Large intestine (tissue), 3 donors: ENCODE measurements around the gene ARTN. TPM values are rescaled to one million over a fixed set of nuclear protein-coding genes. Genes with fewer than 3 reads are reported as not detected.

Experiments
- DNase-seq, 2 donors: peaks; one replicate each; pipeline versions ENCODE4 v3.0.0 to v3.0.0-alpha.2; 2013
- H3K27ac ChIP-seq: one replicate; pipeline ENCODE4 v1.5.1; 2013; ENCODE audit warnings: low read length
- H3K27me3 ChIP-seq: 2 replicates; pipeline ENCODE4 v1.6.1; 2013; ENCODE audit warnings: low read length; ENCODE audit not compliant: control insufficient read depth, insufficient read depth
- H3K36me3 ChIP-seq: 2 replicates; pipeline ENCODE4 v1.6.1; 2013; ENCODE audit warnings: low read length; ENCODE audit not compliant: control insufficient read depth, insufficient read depth
- H3K4me1 ChIP-seq: one replicate; pipeline ENCODE4 v1.6.1; 2013; ENCODE audit warnings: low read length; ENCODE audit not compliant: control insufficient read depth, insufficient read depth
- H3K4me3 ChIP-seq: one replicate; pipeline ENCODE4 v1.5.1; 2013; ENCODE audit warnings: low read length
- H3K9me3 ChIP-seq: one replicate; pipeline ENCODE4 v1.6.1; 2013; ENCODE audit warnings: mild to moderate bottlenecking, low read depth, low read length, moderate library complexity; ENCODE audit not compliant: control insufficient read depth
- WGBS: methylation state at CpG from one replicate; pipeline ENCODE4 v1.1.5; 2013; ENCODE audit warnings: low lambda C conversion rate; ENCODE audit not compliant: insufficient coverage; 5-methylcytosine and 5-hydroxymethylcytosine counted together
- polyA plus RNA-seq: library from polyadenylated mRNA; unstranded; fragments of 120-200 nt; gene quantifications from one replicate; pipeline ENCODE4 v1.2.1, GENCODE V29; 2013

ARTN gene
- polyA plus RNA-seq, 1 donor: 1.4 TPM

GRCh38 chr1:43947874-43948437 lies 14.4 kb downstream of the ARTN start:
- Histone ChIP-seq H3K4me3 (peak overlapping the region; percentile 80), H3K27ac (no peak overlapping the region), H3K36me3 (peaks cover 14% of the 10 kb centered on the region), H3K9me3 (no peaks in the 10 kb centered on the region), H3K27me3 (no peaks in the 10 kb centered on the region), H3K4me1 (peaks cover 17% of the 10 kb centered on the region)
- peak in 1 of 2 donors; percentile 37 for DNase-seq
- no CpG with 5 or more reads among the region's 3 CpGs for WGBS

GRCh38 chr1:43949678-43950077 lies 16.1 kb downstream of the ARTN start:
- DNase-seq: no peak
- no peak overlapping the region for H3K4me3 ChIP-seq
- H3K36me3 ChIP-seq: peaks cover 14% of the 10 kb centered on the region
- H3K27ac ChIP-seq: no peak overlapping the region
- no peaks in the 10 kb centered on the region for H3K9me3 ChIP-seq
- H3K4me1 ChIP-seq: peaks cover 17% of the 10 kb centered on the region
- H3K27me3 ChIP-seq: no peaks in the 10 kb centered on the region
- WGBS: no CpG with 5 or more reads among the region's 13 CpGs

- Histone ChIP-seq H3K27me3 (no peaks in the 10 kb centered on the region), H3K4me1 (peaks cover 15% of the 10 kb centered on the region), H3K36me3 (peaks cover 17% of the 10 kb centered on the region), H3K27ac (no peak overlapping the region), H3K4me3 (no peak overlapping the region), H3K9me3 (no peaks in the 10 kb centered on the region)
- WGBS: no CpG with 5 or more reads among the region's 4 CpGs
- DNase-seq: no peak
Observed at GRCh38 chr1:43951021-43951985, 17.7 kb downstream of the ARTN start.

- Histone ChIP-seq H3K4me1 (peaks cover 7% of the 10 kb centered on the region), H3K9me3 (no peaks in the 10 kb centered on the region), H3K36me3 (peaks cover 31% of the 10 kb centered on the region), H3K27me3 (no peaks in the 10 kb centered on the region), H3K4me3 (no peak overlapping the region), H3K27ac (no peak overlapping the region)
- DNase-seq: peak in 1 of 2 donors; percentile 29
- WGBS: 80% methylated on average over 1 of the region's 8 CpGs
Observed at GRCh38 chr1:43952731-43953346, 19.2 kb downstream of the ARTN start.

- Histone ChIP-seq H3K36me3 (peaks cover 37% of the 10 kb centered on the region), H3K4me3 (no peak overlapping the region), H3K27ac (no peak overlapping the region), H3K27me3 (no peaks in the 10 kb centered on the region), H3K9me3 (no peaks in the 10 kb centered on the region), H3K4me1 (peaks cover 2% of the 10 kb centered on the region)
- no peak for DNase-seq
- no CpG with 5 or more reads among the region's 3 CpGs for WGBS
Observed at GRCh38 chr1:43953361-43953760, 19.8 kb downstream of the ARTN start.

- no CpG with 5 or more reads among the region's 5 CpGs for WGBS
- Histone ChIP-seq H3K4me1 (no peaks in the 10 kb centered on the region), H3K36me3 (peaks cover 42% of the 10 kb centered on the region)
Observed at GRCh38 chr1:43954036-43954435, 20.4 kb downstream of the ARTN start.

GRCh38 chr1:43956234-43956633 lies 22.6 kb downstream of the ARTN start:
- Histone ChIP-seq H3K27me3 (no peaks in the 10 kb centered on the region), H3K36me3 (peaks cover 47% of the 10 kb centered on the region), H3K4me1 (no peaks in the 10 kb centered on the region), H3K9me3 (no peaks in the 10 kb centered on the region), H3K27ac (no peak overlapping the region), H3K4me3 (no peak overlapping the region)
- no peak for DNase-seq
- WGBS: no CpG with 5 or more reads among the region's 8 CpGs

More at GRCh38 chr1:43954036-43954435, 20.4 kb downstream of the ARTN start:
- Histone ChIP-seq H3K9me3 (no peaks in the 10 kb centered on the region), H3K27ac (no peak overlapping the region), H3K4me3 (no peak overlapping the region), H3K27me3 (no peaks in the 10 kb centered on the region)
- DNase-seq: no peak

- Histone ChIP-seq H3K4me1 (no peaks in the 10 kb centered on the region), H3K27ac (no peak overlapping the region), H3K4me3 (no peak overlapping the region), H3K36me3 (peaks cover 57% of the 10 kb centered on the region), H3K9me3 (no peaks in the 10 kb centered on the region), H3K27me3 (no peaks in the 10 kb centered on the region)
- whole genome bisulfite sequencing: no CpG with 5 or more reads among the region's 7 CpGs
- DNase-seq: no peak
Observed at GRCh38 chr1:43957407-43958040, 23.9 kb downstream of the ARTN start.

- WGBS: no CpG with 5 or more reads among the region's 9 CpGs
- H3K36me3 ChIP-seq: peaks cover 67% of the 10 kb centered on the region
Observed at GRCh38 chr1:43958351-43959255, 25.0 kb downstream of the ARTN start.

More at GRCh38 chr1:43958351-43959255, 25.0 kb downstream of the ARTN start:
- Histone ChIP-seq H3K4me1 (no peaks in the 10 kb centered on the region), H3K27me3 (no peaks in the 10 kb centered on the region), H3K27ac (no peak overlapping the region), H3K9me3 (no peaks in the 10 kb centered on the region), H3K4me3 (no peak overlapping the region)
- no peak for DNase-seq
